ENCODE data around the gene HBEGF.

Gene HBEGF

DNA sequence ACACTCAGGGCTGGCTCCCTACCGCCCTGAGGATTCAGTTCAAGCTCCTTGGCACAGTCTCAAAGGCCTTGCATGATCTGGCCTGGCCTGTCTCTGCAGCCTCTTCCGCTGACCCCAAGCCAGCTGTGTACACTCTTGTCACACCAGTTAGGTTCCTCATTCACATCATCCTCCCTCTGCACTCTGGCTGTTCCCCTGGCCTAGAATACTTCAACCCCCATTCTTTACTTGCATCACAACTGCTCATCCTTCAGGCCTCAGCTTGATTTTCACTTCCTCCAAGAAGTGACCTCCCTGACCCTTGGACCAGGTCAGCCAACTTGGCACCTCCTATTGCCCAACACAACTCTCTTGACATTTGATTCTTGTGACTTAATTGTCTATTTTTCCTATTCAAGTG, 24.6 kb downstream of the HBEGF start:
- TF ChIP-seq, protein P1, sequence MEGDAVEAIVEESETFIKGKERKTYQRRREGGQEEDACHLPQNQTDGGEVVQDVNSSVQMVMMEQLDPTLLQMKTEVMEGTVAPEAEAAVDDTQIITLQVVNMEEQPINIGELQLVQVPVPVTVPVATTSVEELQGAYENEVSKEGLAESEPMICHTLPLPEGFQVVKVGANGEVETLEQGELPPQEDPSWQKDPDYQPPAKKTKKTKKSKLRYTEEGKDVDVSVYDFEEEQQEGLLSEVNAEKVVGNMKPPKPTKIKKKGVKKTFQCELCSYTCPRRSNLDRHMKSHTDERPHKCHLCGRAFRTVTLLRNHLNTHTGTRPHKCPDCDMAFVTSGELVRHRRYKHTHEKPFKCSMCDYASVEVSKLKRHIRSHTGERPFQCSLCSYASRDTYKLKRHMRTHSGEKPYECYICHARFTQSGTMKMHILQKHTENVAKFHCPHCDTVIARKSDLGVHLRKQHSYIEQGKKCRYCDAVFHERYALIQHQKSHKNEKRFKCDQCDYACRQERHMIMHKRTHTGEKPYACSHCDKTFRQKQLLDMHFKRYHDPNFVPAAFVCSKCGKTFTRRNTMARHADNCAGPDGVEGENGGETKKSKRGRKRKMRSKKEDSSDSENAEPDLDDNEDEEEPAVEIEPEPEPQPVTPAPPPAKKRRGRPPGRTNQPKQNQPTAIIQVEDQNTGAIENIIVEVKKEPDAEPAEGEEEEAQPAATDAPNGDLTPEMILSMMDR (IDR thresholded peaks at IDR 0.05; ENCODE audit: control insufficient read depth, extremely low read depth, insufficient read depth), result no peak
- H3K4me3 ChIP-seq (ENCODE audit: low read depth, low read length), result no peak overlapping the region
- no peak for DNase-seq (ENCODE audit: low read depth)

DNA sequence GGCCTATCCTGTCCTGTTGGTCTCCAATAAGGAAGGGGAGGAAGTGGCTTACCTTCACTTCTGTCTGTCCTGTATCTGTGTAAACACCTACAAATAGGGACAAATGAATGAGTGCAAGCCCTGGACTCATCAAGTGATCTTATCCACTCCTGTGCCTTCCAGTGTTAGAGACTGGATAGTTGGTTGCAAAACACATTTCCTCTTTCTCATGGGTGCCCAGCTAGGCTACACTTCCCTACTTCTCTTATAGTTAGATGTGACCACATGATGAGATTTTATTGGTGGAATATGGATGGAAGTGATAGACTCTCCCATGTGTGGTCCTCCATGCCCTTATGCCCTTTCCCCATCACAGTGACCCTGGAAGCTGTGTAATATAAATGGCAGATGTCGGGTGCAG, 26.6 kb downstream of the HBEGF start:
- no peak overlapping the region for H3K4me3 ChIP-seq (ENCODE audit: low read depth, low read length)
- TF ChIP-seq, protein P1 (IDR thresholded peaks at IDR 0.05; ENCODE audit: control insufficient read depth, extremely low read depth, insufficient read depth), result no peak
- DNase-seq (ENCODE audit: low read depth), result no peak

DNA sequence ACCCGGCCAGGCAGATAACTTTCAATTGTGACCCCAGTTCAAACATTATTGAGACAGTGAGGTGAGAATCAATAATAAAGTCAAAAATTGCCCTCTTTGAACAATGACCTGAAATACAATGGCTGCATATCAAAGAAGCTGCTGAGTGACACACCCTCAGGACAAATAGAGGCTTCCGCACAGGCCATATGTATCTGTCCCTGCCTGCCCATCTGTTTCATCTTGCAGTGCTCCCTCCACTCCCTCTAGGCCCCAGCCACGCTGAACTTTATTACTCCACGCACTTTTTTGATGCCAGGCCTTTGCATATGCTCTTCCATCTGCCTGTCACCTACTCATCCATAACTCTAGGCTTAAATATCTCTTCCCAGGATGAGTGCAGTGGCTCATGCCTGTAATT, 27.6 kb downstream of the HBEGF start:
- no peak for DNase-seq (ENCODE audit: low read depth)
- TF ChIP-seq, protein P1 (IDR thresholded peaks at IDR 0.05; ENCODE audit: control insufficient read depth, extremely low read depth, insufficient read depth), result no peak
- no peak overlapping the region for H3K4me3 ChIP-seq (ENCODE audit: low read depth, low read length)

DNA sequence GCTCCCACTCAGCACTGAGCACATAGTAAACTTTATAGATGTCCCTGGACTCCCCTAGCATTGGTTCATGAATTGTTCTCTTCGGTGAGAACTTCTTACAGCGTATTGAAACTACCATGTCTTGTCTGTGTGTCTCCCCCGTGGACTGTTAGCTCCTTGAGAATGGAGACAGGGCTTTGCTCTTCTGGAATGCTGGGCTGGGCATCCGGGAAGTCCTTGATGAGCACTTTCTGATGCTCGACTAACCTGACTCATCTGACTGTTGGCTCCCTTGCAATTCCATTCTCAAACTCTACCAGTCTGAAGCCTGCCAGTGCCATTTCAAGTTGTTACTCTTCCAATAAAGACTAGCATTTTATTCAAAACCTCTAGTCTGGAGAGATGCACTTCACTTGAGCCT, 28.5 kb downstream of the HBEGF start:
- no peak overlapping the region for H3K4me3 ChIP-seq (ENCODE audit: low read depth, low read length)
- no peak for DNase-seq (ENCODE audit: low read depth)
- TF ChIP-seq, protein P1 (IDR thresholded peaks at IDR 0.05; ENCODE audit: control insufficient read depth, extremely low read depth, insufficient read depth), result no peak

DNA sequence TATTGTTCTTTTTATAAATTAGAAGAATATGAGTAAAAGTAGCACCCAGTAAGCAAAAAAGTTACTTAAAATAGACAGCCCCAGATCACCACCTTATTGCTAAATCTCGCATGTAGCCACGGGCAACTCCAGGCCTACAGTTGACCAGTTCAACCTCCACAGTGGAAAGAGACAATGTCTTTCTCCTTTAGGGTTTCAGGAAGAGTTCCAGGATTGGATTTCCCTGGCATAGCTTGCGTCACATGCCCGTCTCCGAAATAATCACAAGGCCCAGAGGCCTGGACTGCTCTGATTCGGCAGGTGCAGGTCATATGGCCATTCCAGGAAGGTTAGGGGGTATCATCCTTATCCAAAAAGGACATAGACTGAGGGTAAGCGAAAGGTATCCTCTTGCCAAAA, 33.6 kb downstream of the HBEGF start:
- no peak overlapping the region for H3K4me3 ChIP-seq (ENCODE audit: low read depth, low read length)
- no peak for DNase-seq (ENCODE audit: low read depth)
- TF ChIP-seq, protein P1 (IDR thresholded peaks at IDR 0.05; ENCODE audit: control insufficient read depth, extremely low read depth, insufficient read depth), result no peak

DNA sequence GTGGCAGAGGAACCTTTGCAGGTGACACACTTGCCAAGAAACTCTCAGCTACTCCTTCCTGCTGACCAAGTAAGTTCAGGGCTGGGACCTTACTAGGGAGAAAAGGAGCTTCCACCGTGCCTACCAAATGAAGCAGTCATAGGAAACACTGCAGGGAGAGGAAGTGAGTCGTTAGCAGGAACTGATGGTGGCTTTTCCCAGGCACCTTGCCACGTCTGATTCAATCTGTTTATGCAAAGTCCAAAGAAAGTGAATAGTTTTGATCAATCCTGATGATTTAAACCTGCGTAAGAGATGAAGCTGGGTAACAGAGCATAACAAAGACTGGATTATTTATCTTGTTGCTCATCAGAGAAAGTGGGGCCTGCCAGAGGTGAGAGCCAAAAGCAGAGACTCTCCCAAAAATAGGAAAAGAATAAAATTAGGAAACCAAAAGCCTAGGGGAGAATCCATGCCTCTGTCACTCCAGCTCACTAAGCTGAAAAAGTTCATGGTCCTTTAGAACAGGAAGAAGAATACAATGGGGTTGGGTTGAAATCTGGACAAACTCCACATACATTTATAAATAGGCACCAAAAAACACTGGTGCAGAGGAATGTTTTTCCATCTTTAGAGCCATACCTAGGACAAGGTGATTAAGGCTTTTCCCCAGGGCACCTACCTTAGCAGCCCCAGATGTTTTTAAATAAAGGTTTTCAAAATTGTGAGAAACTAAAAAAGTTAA, 34.2 kb downstream of the HBEGF start:
- DNase-seq (ENCODE audit: low read depth), result no peak
- no peak overlapping the region for H3K4me3 ChIP-seq (ENCODE audit: low read depth, low read length)
- TF ChIP-seq, protein P1 (IDR thresholded peaks at IDR 0.05; ENCODE audit: control insufficient read depth, extremely low read depth, insufficient read depth), result no peak

DNA sequence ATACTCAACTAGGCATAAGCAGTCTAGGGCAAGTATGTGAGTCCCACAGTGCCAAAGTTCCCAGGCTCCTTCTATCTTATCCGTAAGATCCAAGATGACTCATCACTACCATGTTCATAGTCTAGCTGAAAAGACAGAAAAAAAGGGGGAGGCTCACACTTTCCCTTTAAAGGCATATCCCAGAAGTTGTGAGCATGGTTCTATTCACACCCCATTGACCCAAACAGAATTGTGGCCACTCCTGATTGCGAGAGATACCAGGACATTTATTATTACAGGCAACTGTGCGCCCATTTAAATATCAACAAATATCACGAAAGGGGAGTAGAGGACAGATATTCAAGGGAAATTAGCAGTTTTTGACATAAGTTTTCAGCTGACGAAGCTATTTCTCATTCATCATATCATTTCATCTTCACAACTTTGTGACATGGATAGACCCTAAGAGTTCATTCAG, 35.4 kb downstream of the HBEGF start:
- DNase-seq (ENCODE audit: low read depth), result no peak
- H3K4me3 ChIP-seq (ENCODE audit: low read depth, low read length), result no peak overlapping the region
- TF ChIP-seq, protein P1 (IDR thresholded peaks at IDR 0.05; ENCODE audit: control insufficient read depth, extremely low read depth, insufficient read depth), result no peak

Measured in LNCaP clone FGC (cell line).